ENCODE measurements around the gene FRZB.
A peak's percentile ranks its signal among the peaks of the same experiment; 100 is the strongest.

FRZB gene

DNA sequence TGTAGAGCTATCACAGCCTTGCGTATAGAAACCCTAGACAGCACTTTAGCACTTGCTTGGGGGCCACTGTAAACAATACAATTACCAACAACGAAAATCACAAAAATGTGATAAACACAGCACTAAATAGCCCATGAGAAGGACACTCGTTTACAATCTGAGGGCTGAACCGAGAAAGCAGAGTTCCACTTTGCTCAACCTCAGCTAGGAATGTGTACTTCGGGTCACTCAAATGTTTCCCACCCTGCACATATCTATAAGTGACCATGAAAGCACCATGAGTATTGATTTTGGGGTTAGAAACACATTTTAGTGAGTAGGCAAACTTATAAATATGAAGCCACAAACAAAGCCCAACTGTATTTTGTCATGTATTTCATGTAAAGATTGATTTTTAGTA, 62.3 kb downstream of the FRZB start:
- no peak for FAIRE-seq
- DNase-seq (ENCODE audit: insufficient read length, low spot score), result no peak
- TF ChIP-seq, protein P1, sequence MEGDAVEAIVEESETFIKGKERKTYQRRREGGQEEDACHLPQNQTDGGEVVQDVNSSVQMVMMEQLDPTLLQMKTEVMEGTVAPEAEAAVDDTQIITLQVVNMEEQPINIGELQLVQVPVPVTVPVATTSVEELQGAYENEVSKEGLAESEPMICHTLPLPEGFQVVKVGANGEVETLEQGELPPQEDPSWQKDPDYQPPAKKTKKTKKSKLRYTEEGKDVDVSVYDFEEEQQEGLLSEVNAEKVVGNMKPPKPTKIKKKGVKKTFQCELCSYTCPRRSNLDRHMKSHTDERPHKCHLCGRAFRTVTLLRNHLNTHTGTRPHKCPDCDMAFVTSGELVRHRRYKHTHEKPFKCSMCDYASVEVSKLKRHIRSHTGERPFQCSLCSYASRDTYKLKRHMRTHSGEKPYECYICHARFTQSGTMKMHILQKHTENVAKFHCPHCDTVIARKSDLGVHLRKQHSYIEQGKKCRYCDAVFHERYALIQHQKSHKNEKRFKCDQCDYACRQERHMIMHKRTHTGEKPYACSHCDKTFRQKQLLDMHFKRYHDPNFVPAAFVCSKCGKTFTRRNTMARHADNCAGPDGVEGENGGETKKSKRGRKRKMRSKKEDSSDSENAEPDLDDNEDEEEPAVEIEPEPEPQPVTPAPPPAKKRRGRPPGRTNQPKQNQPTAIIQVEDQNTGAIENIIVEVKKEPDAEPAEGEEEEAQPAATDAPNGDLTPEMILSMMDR (IDR thresholded peaks at IDR 0.05; ENCODE audit: insufficient read depth, missing control alignments), result no peak

DNA sequence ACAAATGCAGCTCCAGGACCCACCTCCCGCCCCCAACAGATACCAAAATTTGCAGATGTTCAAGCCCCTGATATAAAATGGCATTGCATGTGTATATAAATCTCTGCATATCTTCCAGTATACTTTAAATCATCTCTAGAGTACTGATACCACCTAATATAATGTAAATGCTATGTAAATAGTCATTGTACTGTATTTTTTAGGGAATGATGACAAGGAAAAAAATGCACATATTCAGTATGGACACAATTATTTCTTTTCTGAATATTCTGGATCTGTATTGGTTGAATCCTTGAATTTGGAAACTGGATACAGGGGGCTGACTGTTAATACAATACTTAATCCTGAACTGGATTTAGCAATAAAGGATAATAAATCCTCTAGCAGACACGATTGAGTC, 67.7 kb downstream of the FRZB start:
- no peak for DNase-seq (ENCODE audit: insufficient read length, low spot score)
- TF ChIP-seq, protein P1 (IDR thresholded peaks at IDR 0.05; ENCODE audit: insufficient read depth, missing control alignments), result no peak
- no peak for FAIRE-seq

DNA sequence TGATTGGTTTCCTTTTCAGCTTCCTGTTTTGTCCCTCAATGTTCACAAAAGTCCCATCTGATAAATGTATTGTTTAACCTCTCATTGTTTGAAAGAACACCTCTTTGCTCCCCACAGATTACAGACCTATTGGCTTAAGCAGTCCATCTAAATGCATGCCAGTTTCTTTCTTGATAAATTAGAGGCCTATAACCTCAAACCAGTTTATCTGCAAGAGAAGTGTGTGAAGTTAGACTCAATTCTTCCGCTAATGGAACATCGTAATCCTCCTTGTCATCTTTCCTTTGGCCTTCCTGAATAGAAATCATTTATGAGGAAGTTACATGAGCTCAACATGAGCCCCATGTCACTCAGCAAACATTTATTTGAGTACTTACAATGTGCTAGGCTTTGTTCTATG, 74.0 kb downstream of the FRZB start:
- FAIRE-seq, result no peak
- no peak for DNase-seq (ENCODE audit: insufficient read length, low spot score)
- TF ChIP-seq, protein P1 (IDR thresholded peaks at IDR 0.05; ENCODE audit: insufficient read depth, missing control alignments), result no peak

DNA sequence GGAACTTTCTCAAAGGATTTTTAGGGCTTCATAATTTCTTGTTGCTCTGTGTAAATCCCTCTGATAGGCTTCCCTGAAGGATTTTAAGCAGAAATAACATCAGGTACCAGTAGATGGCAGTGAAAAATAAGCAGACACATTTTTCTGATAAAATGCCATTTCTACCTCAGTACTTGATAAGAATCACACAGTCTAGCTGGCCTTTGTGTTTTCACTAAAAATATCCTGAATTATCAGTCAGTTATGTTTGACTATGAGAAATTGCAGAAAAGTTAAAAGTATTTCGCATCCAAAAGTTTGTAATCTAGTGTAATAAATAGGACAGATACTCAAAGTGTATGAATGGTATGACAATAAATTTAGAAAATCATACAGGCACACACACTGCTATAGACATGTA, 81.7 kb downstream of the FRZB start:
- TF ChIP-seq, protein P1 (IDR thresholded peaks at IDR 0.05; ENCODE audit: insufficient read depth, missing control alignments), result peak; percentile 84
- peak; percentile 87 for FAIRE-seq
- no peak for DNase-seq (ENCODE audit: insufficient read length, low spot score)

DNA sequence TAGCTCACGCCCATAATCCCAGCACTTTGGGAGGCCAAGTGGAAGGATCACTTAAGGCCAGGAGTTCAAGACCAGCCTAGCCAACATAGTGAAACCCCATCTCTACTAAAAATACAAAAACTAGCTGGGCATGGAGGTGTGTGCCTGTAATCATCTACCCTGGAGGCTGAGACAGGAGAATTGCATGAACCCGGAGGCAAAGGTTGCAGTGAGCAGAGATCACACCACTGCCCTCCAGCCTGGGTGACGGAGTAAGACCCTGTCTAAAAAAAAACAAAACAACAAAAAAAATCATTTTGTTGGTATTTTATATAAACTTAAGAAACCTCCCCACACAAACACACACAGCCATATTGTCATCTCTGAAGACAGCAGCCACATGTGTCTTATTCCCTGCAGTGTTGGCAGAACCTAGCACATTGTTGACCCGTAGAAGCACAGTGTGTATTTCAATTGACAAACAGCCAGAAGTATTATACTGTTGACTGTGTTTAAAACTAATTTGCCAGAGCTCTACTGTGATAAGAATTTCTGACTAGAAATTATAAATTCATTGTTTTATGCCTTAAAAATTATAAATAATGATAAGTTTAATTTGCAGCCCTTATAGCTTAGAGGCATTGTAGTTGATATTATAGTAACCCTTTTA, 82.3 kb downstream of the FRZB start:
- TF ChIP-seq, protein P1 (IDR thresholded peaks at IDR 0.05; ENCODE audit: insufficient read depth, missing control alignments), result no peak
- FAIRE-seq (no peak), DNase-seq (ENCODE audit: insufficient read length, low spot score) (no peak)
